Stimulated activated CD8-positive, alpha-beta memory T cell treated with anti-CD3 and anti-CD28 coated beads, Interleukin-15, amount 100 ng/mL, for 24 hours (primary cell): ENCODE measurements around the gene CMBL.
"Not testable (repeated sequence)": the region's sequence is repeated elsewhere in the genome, so short reads cannot be mapped to it uniquely, and the experiment has no call there.

Experiments used
- DNase-seq: peaks from one replicate; pipeline ENCODE4 v3.0.0-alpha.2; 2020; ENCODE audit warnings: low read depth

The CMBL gene

DNA sequence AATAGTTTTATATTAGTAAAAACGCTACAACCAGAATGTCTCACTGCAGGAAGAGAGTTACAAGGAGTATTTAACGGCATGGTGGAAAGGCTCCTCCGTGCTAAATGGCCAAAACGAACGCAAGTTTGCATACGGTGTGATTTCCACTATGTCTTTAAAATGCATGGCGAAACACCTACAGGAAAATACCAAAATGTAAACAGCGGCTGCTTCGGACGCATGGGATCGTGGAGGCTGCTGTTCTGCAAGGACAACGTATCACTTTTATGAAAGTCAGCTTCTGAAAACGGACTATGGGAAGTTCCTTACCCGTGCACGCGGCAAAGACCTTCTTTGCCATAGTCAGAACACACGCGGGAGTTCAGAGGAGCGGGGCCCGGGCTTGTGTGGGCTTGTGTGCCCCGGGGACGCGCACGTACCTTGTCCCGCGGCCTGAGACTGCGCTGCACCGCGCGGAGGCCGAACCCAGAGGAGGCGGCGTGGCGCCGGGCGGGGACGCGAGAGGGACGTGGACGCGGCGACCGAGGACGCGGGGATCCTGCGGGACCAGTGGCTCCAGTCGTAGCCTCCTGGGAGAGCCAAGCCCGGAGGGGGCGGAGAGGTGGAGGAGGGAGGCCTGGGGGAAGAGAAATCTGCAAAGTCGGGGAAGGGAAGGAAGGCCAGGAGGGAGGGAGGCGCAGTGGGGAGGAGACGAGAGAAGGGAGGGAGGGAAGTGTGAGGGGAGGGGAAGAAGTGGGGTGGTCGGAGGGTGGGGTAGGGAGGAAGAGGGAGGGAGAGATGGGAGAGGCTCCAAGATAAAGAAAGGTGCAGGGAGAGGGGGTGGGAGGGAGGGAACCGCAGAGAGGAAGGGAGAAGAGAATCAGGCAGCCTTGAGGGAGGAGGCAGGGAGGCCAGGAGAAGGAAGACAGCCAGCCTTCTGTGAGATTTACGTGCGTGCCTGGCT, at the start of gene CMBL:
TSS of gene CMBL (minus strand) at position 697 of the 943 bp plus-strand sequence. CDS start 17,140 bp downstream, outside the sequence.
- no peak for DNase-seq

- no peak for DNase-seq
Measured at GRCh38 chr5:10355071-10355889, 47.6 kb upstream of the CMBL start.

- DNase-seq = no peak
Measured at GRCh38 chr5:10354048-10354872, 46.6 kb upstream of the CMBL start.

GRCh38 chr5:10353241-10354047, 45.7 kb upstream of the CMBL start, which contains the start of gene MARCHF6:
Gene MARCHF6, plus strand, starts transcription at chr5:10353695. Its CDS starts 204 bp downstream, at chr5:10353899.
- peak; percentile 92 for DNase-seq

- no peak for DNase-seq
Measured at GRCh38 chr5:10352430-10353240, 44.9 kb upstream of the CMBL start.

DNA sequence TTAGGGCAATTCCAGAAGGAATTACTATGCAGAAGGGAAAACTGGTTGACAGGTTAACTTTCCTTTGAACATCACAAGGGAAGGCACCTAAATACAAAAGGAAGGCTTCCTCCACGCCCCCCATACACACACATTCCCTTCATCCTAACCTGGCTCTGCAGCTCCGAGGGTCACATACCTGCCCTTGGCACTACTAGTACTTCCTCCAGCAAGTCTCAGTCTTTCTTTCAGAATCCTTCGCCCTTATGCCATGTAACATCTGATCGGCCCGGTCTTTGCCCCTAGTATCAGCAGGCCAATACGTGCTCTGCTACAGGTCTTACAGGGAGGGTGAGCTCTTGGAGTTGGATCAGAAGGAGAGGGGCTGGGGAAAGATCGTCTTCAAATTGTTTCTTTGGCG, 44.2 kb upstream of the CMBL start:
- no peak for DNase-seq

GRCh38 chr5:10351199-10351905, 43.6 kb upstream of the CMBL start:
- DNase-seq = no peak

GRCh38 chr5:10348258-10348657, 40.6 kb upstream of the CMBL start:
- no peak for DNase-seq

GRCh38 chr5:10344461-10345106, 36.9 kb upstream of the CMBL start:
- DNase-seq = not testable (repeated sequence)

DNA sequence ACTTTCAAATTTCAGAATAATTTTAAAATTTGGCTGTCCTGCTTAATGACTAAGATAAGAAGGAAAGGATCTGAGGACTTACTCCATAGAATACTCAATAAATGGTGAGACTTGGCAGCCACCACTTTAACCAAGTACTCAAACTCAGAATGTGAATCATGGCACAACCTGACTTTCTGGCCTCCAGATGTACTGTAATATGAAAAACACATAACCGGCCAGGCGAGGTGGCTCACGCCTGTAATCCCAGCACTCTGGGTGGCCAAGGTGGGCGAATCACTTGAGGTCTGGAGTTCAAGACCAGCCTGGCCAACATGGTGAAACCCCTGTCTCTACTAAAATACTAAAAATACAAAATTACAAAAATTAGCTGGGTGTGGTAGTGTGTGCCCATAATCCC, 35.8 kb upstream of the CMBL start:
- no peak for DNase-seq

- DNase-seq = no peak
Measured at GRCh38 chr5:10339958-10340357, 32.3 kb upstream of the CMBL start.

- no peak for DNase-seq
Measured at GRCh38 chr5:10339058-10339811, 31.5 kb upstream of the CMBL start.

- DNase-seq = no peak
Measured at GRCh38 chr5:10338686-10339057, 31.0 kb upstream of the CMBL start.

- no peak for DNase-seq
Measured at GRCh38 chr5:10337986-10338385, 30.3 kb upstream of the CMBL start.

GRCh38 chr5:10337107-10337506, 29.4 kb upstream of the CMBL start:
- no peak for DNase-seq

GRCh38 chr5:10335711-10336470, 28.2 kb upstream of the CMBL start:
- DNase-seq = no peak

DNA sequence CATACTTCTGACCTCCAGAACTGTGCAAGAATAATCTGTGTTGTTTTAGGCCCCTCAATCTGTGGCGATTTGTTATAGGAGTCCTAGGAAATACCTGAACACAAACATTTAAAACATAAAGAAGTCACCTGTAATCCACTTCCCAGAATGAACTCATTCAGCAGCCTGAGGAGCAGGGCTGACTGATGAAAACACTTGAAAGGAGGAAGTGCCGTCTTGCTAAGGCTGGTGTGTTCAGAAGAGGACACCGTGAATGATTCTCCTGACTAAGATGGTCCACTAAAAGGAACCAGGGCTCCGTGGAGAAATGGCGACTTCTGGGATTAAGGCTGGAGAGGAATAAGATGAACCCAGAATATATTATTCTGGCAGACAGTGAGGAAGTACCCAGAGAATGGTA, 27.1 kb upstream of the CMBL start:
- DNase-seq = no peak
